ENCODE results near the gene NFKBIL1.

DNA sequence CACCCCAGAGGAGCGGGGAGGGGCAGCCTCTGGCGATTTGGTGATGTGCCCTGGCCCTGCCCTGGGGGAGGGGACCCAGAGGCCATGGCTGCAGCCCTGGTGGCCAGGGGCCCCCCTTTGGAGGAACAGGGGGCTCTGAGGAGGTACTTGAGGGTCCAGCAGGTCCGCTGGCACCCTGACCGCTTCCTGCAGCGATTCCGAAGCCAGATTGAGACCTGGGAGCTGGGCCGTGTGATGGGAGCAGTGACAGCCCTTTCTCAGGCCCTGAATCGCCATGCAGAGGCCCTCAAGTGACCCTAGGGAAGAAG is 10.9 kb downstream of the NFKBIL1 start:
- no peak for TF ChIP-seq POLR2AphosphoS5 (IDR thresholded peaks at IDR 0.05)
- TF ChIP-seq, protein P1, sequence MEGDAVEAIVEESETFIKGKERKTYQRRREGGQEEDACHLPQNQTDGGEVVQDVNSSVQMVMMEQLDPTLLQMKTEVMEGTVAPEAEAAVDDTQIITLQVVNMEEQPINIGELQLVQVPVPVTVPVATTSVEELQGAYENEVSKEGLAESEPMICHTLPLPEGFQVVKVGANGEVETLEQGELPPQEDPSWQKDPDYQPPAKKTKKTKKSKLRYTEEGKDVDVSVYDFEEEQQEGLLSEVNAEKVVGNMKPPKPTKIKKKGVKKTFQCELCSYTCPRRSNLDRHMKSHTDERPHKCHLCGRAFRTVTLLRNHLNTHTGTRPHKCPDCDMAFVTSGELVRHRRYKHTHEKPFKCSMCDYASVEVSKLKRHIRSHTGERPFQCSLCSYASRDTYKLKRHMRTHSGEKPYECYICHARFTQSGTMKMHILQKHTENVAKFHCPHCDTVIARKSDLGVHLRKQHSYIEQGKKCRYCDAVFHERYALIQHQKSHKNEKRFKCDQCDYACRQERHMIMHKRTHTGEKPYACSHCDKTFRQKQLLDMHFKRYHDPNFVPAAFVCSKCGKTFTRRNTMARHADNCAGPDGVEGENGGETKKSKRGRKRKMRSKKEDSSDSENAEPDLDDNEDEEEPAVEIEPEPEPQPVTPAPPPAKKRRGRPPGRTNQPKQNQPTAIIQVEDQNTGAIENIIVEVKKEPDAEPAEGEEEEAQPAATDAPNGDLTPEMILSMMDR (IDR thresholded peaks at IDR 0.05) = no peak

All from breast epithelium (tissue), 3 donors.